NCI-H1417 (cell line): ENCODE data around the gene PRELP.

Experiments
- DNase-seq, 3 experiments: peaks; one replicate each; lab custom pipeline; 2025; lab: John Stamatoyannopoulos, UW

The PRELP gene

GRCh38 chr1:203524152-203524551, 48.5 kb downstream of the PRELP start:
- DNase-seq: no peak

DNA sequence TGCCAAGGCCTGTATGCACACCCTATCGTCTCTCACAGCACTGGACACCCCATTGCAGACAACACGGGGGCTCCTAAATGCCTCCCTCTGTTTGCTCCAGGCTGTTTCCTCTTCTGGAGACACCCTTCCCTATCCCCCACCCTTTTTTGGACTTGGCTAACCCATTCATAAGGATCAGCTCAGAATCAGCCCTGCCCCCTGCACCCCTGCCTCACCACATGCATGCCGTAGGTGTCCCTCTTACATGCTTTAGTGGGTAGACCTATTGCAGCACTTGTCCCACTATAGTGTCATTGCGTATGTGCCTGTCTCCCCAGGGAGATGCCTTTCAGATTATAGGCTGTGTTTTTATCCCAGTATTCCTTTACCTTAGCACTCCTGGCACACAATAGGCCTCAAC, 49.2 kb downstream of the PRELP start:
- DNase-seq: no peak

DNA sequence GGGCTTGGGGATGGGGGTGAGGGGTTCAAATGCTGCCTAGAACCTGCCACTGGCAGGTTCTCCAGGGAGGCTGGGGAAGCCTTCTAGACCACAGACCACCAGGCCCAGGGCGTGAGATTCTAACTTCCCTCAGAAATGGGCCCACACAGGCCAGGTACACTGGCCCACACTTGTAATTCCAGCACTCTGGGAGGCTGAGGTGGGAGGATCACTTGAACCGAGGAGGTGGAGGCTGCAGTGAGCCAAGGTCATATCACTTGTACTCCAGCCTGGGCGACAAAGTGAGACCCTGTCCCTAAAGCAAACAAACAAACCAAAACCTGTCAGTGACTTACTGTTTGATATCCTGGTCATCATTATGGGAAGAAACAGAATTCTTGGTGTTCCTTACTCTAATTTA, 50.1 kb downstream of the PRELP start:
- no peak for DNase-seq

GRCh38 chr1:203526130-203526529, 50.5 kb downstream of the PRELP start:
- no peak for DNase-seq

- DNase-seq: no peak
These were observed 51.0 kb downstream of the PRELP start for GRCh38 chr1:203526572-203526971.

DNA sequence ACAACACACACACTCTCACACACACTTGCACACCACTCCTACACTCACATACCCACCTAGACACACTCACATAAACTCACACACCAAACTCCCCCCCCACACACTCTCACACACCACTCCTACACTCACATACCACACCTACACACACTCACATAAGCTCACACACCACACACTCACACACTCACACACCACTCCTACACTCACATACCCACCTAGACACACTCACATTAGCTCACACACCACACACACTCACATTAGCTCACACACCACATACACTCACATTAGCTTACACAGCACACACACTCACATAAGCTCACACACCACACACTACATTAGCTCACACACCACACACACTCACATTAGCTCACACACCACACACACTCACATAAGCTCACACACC, 51.4 kb downstream of the PRELP start:
- DNase-seq: no peak

DNA sequence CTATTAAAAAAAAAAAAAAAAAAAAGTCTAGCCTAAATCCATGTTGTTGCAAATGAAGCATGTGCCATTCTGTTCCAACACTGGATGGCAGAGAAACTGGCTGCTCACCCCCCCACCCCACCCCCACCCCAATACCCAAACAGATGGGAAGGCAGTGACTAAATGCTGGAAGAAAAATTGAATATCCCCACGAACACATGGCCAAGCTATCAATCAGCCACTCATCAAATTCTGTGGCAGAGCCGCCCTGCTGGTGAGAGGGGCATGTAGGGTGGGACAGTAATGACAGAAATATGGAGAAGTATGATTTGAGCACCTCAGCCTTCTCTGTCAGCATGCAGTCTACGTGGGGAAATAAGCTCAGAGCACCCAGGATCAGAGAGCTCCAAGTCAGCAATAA, 52.5 kb downstream of the PRELP start:
- no peak for DNase-seq

GRCh38 chr1:203528976-203529835, 53.6 kb downstream of the PRELP start:
- DNase-seq: no peak

- no peak for DNase-seq
These were observed 55.5 kb downstream of the PRELP start for GRCh38 chr1:203531063-203531462.

DNA sequence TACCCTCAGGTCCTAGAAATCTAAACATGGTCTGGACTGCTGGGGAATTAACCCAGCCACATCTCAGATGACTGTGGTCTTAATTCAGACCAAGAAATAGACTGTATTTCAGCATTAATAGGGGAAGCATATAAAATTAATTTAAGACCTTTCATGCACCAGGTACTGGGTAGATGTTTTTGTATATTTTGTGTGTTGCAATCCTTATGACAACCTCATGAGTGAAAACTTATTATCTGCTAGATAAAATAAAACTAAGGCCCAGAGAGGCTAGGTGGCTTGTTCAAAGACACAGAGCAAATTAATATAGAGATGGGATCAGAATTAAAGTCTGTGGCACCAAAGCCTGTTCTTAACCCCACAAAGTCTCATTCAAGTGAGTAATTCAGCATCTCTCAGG, 58.4 kb downstream of the PRELP start:
- no peak for DNase-seq

GRCh38 chr1:203534526-203534925, 58.9 kb downstream of the PRELP start:
- no peak for DNase-seq

GRCh38 chr1:203536575-203536974, 61.0 kb downstream of the PRELP start:
- no peak for DNase-seq

GRCh38 chr1:203536980-203537455, 61.4 kb downstream of the PRELP start:
- DNase-seq: no peak

GRCh38 chr1:203537806-203538464, 62.3 kb downstream of the PRELP start:
- DNase-seq: peak in 1 of 3 experiments; percentile 20

DNA sequence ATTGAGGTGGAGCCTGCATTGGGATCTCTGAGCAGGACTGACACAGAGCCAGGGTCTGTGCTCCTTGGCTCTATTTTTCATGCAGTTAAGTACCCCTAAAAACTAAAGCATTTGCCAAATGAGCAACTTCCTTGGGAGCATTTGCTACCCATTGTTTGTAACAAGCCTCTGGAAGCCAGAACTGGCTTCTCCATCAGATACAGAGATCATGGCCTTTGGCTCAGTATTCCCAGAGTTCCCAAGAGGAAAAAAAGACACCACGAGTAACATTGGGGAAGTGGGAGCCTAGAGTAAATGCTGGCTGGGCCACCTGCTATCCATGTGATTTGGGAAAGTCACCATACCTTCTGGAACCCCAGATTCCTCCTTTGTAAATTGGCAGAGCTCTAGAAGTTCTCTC, 63.1 kb downstream of the PRELP start:
- no peak for DNase-seq

- DNase-seq: no peak
These were observed 64.4 kb downstream of the PRELP start for GRCh38 chr1:203539831-203540546.
